Measurements from ENCODE around the gene NEK6. TPM values are rescaled to one million over a fixed set of nuclear protein-coding genes. Genes with fewer than 3 reads are reported as not detected.

The NEK6 gene
- total RNA-seq, 2 donors from 2014 or later, result 15.5 to 23.6 TPM

- intact Hi-C loops (cut with DNase I), result loop anchor here (5.0 kb wide), 2 partner anchors 51 to 189 kb away; no protein-coding TSS in a partner anchor
- Histone ChIP-seq H3K4me3 (no peak overlapping the region), H3K9me3 (no peaks in the 10 kb centered on the region), H3K27ac (no peak overlapping the region), H3K27me3 (no peaks in the 10 kb centered on the region), H3K36me3 (replicated peaks in 1 of 2; ENCODE audit: insufficient read depth in 1 of 2, low read depth in 2 of 2) (peaks cover 0 to 7% of the 10 kb centered on the region in 2 donors), H3K4me1 (no peaks in the 10 kb centered on the region)
- ATAC-seq, result no peak
- 83 to 85% methylated on average over 6 to 12 of the region's 12 CpGs for WGBS, 2 donors
- TF ChIP-seq POLR2A (IDR thresholded peaks at IDR 0.05) (no peak), CTCF (IDR thresholded peaks at IDR 0.05) (no peak)
- DNase-seq, result no peak
These were observed 63.7 kb downstream of the NEK6 start for GRCh38 chr9:124321416-124321815.

- no peak overlapping the region for H3K27ac ChIP-seq
- intact Hi-C loops (cut with DNase I), result loop anchor here (5.0 kb wide), 2 partner anchors 50 to 190 kb away; no protein-coding TSS in a partner anchor
- WGBS, 2 donors, result 82 to 92% methylated on average over 4 of the region's 4 CpGs
- no peak for ATAC-seq
- no peaks in the 10 kb centered on the region for H3K9me3 ChIP-seq
- no peak overlapping the region for H3K4me3 ChIP-seq
- no peaks in the 10 kb centered on the region for H3K27me3 ChIP-seq
- TF ChIP-seq CTCF (IDR thresholded peaks at IDR 0.05) (no peak), POLR2A (IDR thresholded peaks at IDR 0.05) (no peak)
- DNase-seq, result no peak
- peaks cover 2 to 11% of the 10 kb centered on the region in 2 donors for H3K36me3 ChIP-seq (replicated peaks in 1 of 2; ENCODE audit: insufficient read depth in 1 of 2, low read depth in 2 of 2)
- no peaks in the 10 kb centered on the region for H3K4me1 ChIP-seq
These were observed 64.2 kb downstream of the NEK6 start for GRCh38 chr9:124321935-124322334.

- DNase-seq (no peak), ATAC-seq (no peak)
- WGBS, 2 donors, result 82 to 91% methylated on average over 18 of the region's 18 CpGs
- TF ChIP-seq POLR2A (IDR thresholded peaks at IDR 0.05) (no peak), CTCF (IDR thresholded peaks at IDR 0.05) (no peak)
- no peaks in the 10 kb centered on the region for H3K27me3 ChIP-seq
- H3K9me3 ChIP-seq, result no peaks in the 10 kb centered on the region
- intact Hi-C loops (cut with DNase I), result loop anchor here (5.0 kb wide), 2 partner anchors 49 to 191 kb away; no protein-coding TSS in a partner anchor
- H3K27ac ChIP-seq, result no peak overlapping the region
- H3K4me3 ChIP-seq, result no peak overlapping the region
- no peaks in the 10 kb centered on the region for H3K4me1 ChIP-seq
- peaks cover 6 to 18% of the 10 kb centered on the region in 2 donors for H3K36me3 ChIP-seq (replicated peaks in 1 of 2; ENCODE audit: insufficient read depth in 1 of 2, low read depth in 2 of 2)
These were observed 65.1 kb downstream of the NEK6 start for GRCh38 chr9:124322618-124323432.

GRCh38 chr9:124323904-124324303 is 66.2 kb downstream of the NEK6 start:
- peaks cover 6 to 24% of the 10 kb centered on the region in 2 donors for H3K36me3 ChIP-seq (replicated peaks in 1 of 2; ENCODE audit: insufficient read depth in 1 of 2, low read depth in 2 of 2)
- H3K9me3 ChIP-seq, result no peaks in the 10 kb centered on the region
- DNase-seq (no peak), ATAC-seq (no peak)
- no peaks in the 10 kb centered on the region for H3K4me1 ChIP-seq
- intact Hi-C loops (cut with DNase I), result loop anchor here (5.0 kb wide), 2 partner anchors 48 to 192 kb away; no protein-coding TSS in a partner anchor
- H3K27ac ChIP-seq, result no peak overlapping the region
- 79 to 85% methylated on average over 7 to 10 of the region's 10 CpGs for WGBS, 2 donors
- no peaks in the 10 kb centered on the region for H3K27me3 ChIP-seq
- TF ChIP-seq POLR2A (IDR thresholded peaks at IDR 0.05), result no peak
- TF ChIP-seq CTCF (IDR thresholded peaks at IDR 0.05), result no peak
- no peak overlapping the region for H3K4me3 ChIP-seq

Measured in body of pancreas (tissue), 4 donors.